Measurements from ENCODE around the gene FBXW9. TPM values are rescaled to one million over a fixed set of nuclear protein-coding genes. Genes with fewer than 3 reads are reported as not detected.

The FBXW9 gene
- total and polyA plus RNA-seq, 2 of the 13 experiments (the other 11 are each of a cell fraction or from before 2014, with no cell fraction given), result 5.7 to 6.1 TPM

DNA sequence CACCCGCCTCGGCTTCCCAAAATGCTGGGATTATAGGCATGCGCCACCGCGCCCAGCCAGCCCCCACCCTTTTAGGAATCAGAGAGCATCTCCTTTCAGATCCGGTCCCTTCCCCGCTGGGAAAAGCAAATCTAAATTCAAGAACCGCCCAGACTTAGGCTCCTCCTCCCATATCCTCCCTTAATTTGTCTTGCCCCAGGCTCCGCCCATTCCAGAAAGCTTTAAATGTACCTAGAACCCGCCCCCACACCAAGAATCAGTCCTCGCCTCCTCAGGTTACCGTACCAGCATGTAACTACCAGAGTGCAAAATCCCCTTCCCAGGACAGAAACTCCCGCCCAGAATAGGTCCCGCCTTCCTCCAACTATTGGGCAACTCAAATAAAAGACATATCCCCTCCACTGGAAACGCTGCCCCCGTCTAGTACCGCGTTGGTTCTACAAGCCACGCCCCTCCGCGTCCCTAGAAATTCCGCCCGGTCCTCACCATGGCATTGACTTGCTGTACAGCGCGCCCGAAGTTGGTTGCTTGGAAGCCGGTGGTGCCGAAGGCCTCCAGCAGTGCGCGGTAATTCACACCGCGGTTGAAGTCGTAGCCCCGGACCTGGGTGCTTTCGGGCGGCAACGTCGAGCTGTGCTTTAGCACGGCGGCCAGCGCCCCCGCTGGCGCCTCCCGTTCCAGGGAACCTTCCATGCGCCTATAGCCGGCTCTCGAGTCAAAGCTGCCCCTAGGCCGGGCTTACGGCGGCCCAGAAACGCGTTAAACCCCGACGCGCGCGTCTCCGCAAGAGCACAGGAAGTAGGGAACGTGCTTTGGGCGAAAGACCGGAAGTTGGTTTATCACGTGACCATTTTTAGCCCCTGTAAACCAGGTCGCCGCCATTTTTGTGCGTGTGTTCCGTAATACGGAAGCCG, 15.1 kb downstream of the FBXW9 start, which contains the start of gene DHPS (continued):
- TF ChIP-seq, protein P1, sequence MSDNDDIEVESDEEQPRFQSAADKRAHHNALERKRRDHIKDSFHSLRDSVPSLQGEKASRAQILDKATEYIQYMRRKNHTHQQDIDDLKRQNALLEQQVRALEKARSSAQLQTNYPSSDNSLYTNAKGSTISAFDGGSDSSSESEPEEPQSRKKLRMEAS (IDR thresholded peaks at IDR 0.05), result peak; percentile 75
- peak; percentile 91 for TF ChIP-seq AGO2 (optimal IDR thresholded peaks at IDR 0.05; ENCODE audit: low read depth, low read length)
- peak; percentile 95 for TF ChIP-seq GABPB1 (CRISPR knock-in tag; IDR thresholded peaks at IDR 0.05)
- peak; percentile 84; the same call in 1 of the 2 replicates for TF ChIP-seq DNMT3B (CRISPR knock-in tag; conservative IDR thresholded peaks at IDR 0.05)
- TF ChIP-seq RFXAP (CRISPR knock-in tag; IDR thresholded peaks at IDR 0.05; ENCODE audit: borderline replicate concordance), result peak; percentile 62; the same call in 1 of the 2 replicates
- TF ChIP-seq RAD51 (IDR thresholded peaks at IDR 0.05; ENCODE audit: borderline replicate concordance), result peak; percentile 98
- TF ChIP-seq, protein P2, sequence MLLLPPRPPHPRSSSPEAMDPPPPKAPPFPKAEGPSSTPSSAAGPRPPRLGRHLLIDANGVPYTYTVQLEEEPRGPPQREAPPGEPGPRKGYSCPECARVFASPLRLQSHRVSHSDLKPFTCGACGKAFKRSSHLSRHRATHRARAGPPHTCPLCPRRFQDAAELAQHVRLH (CRISPR knock-in tag; IDR thresholded peaks at IDR 0.05; ENCODE audit: borderline replicate concordance, low read depth), result no peak; the same call in 1 of the 2 replicates
- TF ChIP-seq, protein P3, sequence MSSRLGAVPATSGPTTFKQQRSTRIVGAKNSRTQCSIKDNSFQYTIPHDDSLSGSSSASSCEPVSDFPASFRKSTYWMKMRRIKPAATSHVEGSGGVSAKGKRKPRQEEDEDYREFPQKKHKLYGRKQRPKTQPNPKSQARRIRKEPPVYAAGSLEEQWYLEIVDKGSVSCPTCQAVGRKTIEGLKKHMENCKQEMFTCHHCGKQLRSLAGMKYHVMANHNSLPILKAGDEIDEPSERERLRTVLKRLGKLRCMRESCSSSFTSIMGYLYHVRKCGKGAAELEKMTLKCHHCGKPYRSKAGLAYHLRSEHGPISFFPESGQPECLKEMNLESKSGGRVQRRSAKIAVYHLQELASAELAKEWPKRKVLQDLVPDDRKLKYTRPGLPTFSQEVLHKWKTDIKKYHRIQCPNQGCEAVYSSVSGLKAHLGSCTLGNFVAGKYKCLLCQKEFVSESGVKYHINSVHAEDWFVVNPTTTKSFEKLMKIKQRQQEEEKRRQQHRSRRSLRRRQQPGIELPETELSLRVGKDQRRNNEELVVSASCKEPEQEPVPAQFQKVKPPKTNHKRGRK (CRISPR knock-in tag; IDR thresholded peaks at IDR 0.05), result no peak
- TF ChIP-seq, protein P4, sequence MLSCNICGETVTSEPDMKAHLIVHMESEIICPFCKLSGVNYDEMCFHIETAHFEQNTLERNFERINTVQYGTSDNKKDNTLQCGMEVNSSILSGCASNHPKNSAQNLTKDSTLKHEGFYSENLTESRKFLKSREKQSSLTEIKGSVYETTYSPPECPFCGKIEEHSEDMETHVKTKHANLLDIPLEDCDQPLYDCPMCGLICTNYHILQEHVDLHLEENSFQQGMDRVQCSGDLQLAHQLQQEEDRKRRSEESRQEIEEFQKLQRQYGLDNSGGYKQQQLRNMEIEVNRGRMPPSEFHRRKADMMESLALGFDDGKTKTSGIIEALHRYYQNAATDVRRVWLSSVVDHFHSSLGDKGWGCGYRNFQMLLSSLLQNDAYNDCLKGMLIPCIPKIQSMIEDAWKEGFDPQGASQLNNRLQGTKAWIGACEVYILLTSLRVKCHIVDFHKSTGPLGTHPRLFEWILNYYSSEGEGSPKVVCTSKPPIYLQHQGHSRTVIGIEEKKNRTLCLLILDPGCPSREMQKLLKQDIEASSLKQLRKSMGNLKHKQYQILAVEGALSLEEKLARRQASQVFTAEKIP (CRISPR knock-in tag; IDR thresholded peaks at IDR 0.05; ENCODE audit: borderline replicate concordance), result no peak
- TF ChIP-seq ZNF549 (CRISPR knock-in tag; IDR thresholded peaks at IDR 0.05), result no peak
- TF ChIP-seq ZNF652 (CRISPR knock-in tag; IDR thresholded peaks at IDR 0.05; ENCODE audit: borderline replicate concordance, low read depth), result no peak
- TF ChIP-seq ARNT2 (CRISPR knock-in tag; IDR thresholded peaks at IDR 0.05; ENCODE audit: low read depth), result peak; percentile 64; the same call in 1 of the 2 replicates
- TF ChIP-seq ZNF331 (CRISPR knock-in tag; IDR thresholded peaks at IDR 0.05), result peak; percentile 36
- TF ChIP-seq MTF1 (CRISPR knock-in tag; IDR thresholded peaks at IDR 0.05), result no peak
- TF ChIP-seq REL (CRISPR knock-in tag; conservative IDR thresholded peaks at IDR 0.05), result peak; percentile 79; the same call in 1 of the 2 replicates
- TF ChIP-seq SSRP1 (CRISPR knock-in tag; IDR thresholded peaks at IDR 0.05), result no peak
- TF ChIP-seq ZNF569 (CRISPR knock-in tag; IDR thresholded peaks at IDR 0.05; ENCODE audit: borderline replicate concordance), result 0 out of 2 replicates have a peak, but pooled peaks have one; percentile 44
- peak; percentile 91 for TF ChIP-seq PHF20 (CRISPR knock-in tag; IDR thresholded peaks at IDR 0.05)
- TF ChIP-seq DR1 (CRISPR knock-in tag; IDR thresholded peaks at IDR 0.05), result peak; percentile 88
- TF ChIP-seq ZNF761 (CRISPR knock-in tag; conservative IDR thresholded peaks at IDR 0.05), result no peak; the same call in 1 of the 2 replicates
- TF ChIP-seq ZSCAN21 (CRISPR knock-in tag; IDR thresholded peaks at IDR 0.05; ENCODE audit: borderline replicate concordance), result 0 out of 2 replicates have a peak, but pooled peaks have one; percentile 10
- TF ChIP-seq ZNF431 (CRISPR knock-in tag; IDR thresholded peaks at IDR 0.05; ENCODE audit: borderline replicate concordance, low read depth), result no peak
- no peak for TF ChIP-seq ZNF510 (CRISPR knock-in tag; IDR thresholded peaks at IDR 0.05; ENCODE audit: low read depth)
- peak; percentile 69 for TF ChIP-seq FOXK2 (IDR thresholded peaks at IDR 0.05)
- TF ChIP-seq ZNF781 (CRISPR knock-in tag; IDR thresholded peaks at IDR 0.05; ENCODE audit: borderline replicate concordance, not compliant biosample characterization), result peak; percentile 16
- no peak for TF ChIP-seq SCMH1 (CRISPR knock-in tag; IDR thresholded peaks at IDR 0.05; ENCODE audit: borderline replicate concordance)
